ENCODE results near the gene ZNF532.
"Not testable (repeated sequence)": the region's sequence is repeated elsewhere in the genome, so short reads cannot be mapped to it uniquely, and the experiment has no call there.

The ZNF532 gene

DNA sequence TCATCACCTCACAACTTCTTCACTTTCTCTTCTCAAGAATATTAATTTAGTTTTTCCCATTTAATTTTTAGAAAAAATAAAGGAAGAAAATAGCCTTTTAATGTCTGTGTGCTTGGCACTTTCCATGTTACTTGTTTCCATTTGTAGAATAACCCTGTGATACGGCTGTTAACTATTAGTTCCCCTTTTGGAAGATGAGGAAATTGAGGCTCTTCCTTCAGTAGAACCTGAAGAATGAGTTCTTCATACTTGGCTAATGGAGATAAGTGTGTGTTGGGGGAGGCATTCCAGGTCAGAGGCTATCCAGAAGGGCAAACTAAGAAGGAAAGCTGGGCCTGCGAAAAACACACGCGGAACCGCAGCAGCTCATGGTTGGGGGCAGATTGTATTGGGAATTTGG, 38.3 kb downstream of the ZNF532 start:
- DNase-seq (ENCODE audit: low spot score) = no peak

DNA sequence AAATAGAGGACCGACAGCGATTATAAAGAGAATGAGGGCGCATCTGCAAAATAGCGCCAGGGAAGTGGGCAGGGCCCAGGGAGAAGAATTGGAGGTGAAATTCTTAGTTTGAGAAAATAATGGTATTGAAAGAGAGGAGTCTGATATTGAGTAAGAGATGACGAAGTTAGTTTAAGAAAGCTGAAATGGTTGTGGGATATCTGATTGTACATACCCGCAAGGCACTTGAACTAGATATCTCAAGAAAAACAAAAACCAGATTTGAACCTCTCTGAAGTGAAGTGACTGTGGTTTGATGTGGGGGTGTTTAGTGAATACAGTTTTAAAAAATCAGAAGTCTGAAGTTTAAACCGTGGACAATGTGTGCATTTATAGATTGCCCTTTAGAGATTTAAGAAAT, 38.9 kb downstream of the ZNF532 start:
- no peak for DNase-seq (ENCODE audit: low spot score)

DNA sequence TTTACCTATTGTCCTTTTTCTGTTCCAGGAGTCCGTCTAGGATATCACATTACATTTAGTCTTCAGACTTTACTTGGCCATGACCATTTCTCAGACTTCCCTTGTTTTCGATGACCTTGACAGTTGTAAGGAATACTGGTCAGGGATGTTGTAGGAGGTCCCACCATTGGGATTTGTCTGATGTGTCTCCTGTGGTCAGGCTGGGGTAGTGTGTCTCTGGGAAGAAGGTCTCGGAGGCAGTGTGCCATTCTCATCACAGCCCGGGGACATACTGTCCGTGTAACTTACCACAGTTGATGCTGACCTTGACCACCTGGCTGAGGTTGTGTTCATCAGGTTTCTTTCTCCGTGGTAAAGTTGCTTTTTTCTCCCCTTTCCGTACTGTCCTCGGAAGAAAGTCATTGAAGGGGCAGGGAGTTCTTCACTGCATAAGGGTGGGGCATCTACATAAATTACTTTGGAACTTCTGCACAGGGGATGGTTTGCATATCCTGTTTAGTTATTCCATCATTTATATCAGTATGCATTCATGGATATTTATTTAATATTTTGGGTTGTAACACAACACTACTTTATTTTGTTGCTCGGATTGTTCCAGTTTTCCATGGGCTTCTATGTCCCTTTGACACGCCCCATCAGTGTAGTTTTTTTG, 41.2 kb downstream of the ZNF532 start:
- no peak for DNase-seq (ENCODE audit: low spot score)

GRCh38 chr18:58908006-58908405, 43.3 kb downstream of the ZNF532 start:
- no peak for DNase-seq (ENCODE audit: low spot score)

DNA sequence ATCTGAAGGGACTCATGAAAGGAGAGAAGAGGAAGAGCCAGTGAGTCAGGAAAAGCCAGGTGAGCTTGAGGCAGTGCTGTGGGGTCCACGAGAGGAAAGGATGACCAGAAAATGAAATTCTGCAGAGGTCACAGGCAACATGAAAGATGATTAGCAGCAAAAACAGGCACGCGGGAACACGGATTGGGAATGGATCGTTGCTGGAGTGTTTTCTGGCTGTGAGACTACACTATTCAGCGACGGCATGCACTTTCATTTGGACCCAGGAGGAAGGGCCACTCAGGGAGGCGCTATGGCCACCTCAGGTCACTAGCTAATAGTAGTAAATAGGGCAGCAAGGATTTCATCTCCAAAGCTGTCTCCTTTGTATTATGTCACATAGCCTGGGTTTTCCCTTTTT, 44.8 kb downstream of the ZNF532 start:
- DNase-seq (ENCODE audit: low spot score) = no peak

- no peak for DNase-seq (ENCODE audit: low spot score)
These were observed 46.6 kb downstream of the ZNF532 start for GRCh38 chr18:58911241-58911640.

DNA sequence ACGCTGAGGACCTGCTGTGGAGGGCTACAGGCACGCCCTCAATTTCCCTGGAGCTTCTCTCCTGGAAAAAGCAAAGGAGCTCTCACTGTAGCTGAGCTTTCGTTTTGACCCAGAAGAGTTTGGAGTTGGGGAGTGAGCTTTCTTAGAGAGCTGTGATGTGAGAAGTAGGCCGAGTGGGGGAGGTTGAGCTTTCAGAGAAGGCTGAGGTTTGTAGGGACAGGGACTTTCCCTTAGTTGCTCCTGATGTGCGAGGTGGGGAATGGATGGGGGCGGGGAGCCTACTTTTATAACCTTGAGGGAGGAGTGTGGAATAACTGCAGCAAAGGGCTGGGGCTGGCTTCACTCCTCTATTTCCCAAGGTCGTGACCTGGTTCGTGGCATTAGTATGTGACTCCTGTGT, 47.1 kb downstream of the ZNF532 start:
- no peak for DNase-seq (ENCODE audit: low spot score)

- DNase-seq (ENCODE audit: low spot score) = no peak
These were observed 50.5 kb downstream of the ZNF532 start for GRCh38 chr18:58915006-58915799.

GRCh38 chr18:58915995-58916394, 51.3 kb downstream of the ZNF532 start:
- DNase-seq (ENCODE audit: low spot score) = no peak

DNA sequence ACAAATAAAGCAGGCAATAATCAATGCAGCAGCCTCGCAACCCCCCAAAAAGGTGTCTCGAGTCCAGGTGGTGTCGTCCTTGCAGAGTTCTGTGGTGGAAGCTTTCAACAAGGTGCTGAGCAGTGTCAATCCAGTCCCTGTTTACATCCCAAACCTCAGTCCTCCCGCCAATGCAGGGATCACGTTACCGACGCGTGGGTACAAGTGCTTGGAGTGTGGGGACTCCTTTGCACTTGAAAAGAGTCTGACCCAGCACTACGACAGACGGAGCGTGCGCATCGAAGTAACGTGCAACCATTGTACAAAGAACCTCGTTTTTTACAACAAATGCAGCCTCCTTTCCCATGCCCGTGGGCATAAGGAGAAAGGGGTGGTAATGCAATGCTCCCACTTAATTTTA, 55.3 kb downstream of the ZNF532 start:
- DNase-seq (ENCODE audit: low spot score) = not testable (repeated sequence)

DNA sequence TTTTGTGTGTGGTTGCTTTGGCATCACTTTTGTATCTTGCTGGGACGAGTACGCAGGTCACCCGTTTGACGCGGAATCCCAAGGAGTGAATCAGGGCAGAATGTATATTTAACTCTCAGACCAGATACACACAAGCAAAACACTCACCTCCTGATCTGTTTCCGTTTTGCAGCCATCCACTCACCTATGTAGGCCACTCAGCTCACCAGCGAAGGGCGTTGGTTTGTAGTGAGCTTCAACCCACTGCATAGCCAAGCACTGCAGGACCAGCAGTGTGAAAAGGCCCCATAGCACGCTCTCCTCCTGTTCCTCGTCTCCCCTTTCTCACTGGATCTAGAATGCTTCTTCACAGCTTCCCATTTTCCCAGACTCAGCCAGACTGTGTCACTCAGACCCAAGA, 58.3 kb downstream of the ZNF532 start:
- no peak for DNase-seq (ENCODE audit: low spot score)

DNA sequence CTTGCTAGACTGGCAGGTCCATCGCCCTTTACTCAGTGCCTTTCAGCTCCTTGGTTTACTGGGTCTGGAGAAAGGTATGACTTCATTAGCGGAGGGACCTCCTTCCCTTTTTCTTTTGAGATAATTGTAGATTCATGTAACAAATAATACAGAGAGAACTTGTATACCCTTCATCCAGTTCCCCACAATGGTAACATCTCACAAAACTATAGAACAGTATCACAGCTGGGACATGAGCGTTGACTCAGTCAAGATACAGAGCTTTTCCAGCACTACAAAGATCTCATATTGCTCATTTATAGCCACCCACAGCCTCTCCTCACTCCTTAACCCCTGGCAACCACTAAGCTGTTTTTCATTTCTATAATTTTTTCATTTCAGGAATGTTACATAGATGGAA, 59.8 kb downstream of the ZNF532 start:
- no peak for DNase-seq (ENCODE audit: low spot score)

GRCh38 chr18:58927659-58928058, 63.0 kb downstream of the ZNF532 start:
- DNase-seq (ENCODE audit: low spot score) = no peak

DNA sequence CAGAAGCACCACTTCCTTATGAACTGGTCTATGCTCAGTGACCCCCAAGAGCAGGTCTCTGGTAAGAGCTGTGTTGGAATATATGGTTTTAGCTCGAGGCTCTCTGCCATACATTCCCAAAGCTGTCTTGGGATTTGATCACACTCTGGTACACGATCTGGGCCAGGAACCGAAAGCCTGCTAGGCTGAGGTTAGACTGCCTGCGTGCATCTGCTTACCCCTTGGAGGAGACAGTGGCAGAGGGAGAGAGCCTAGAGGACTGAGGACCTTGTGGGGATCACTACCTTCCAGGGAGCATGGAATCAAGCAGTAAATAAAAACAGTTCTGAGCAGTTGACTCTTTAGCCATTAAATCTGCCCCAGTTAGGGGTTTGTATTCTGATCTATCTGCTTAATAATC, 63.7 kb downstream of the ZNF532 start:
- no peak for DNase-seq (ENCODE audit: low spot score)

- no peak for DNase-seq (ENCODE audit: low spot score)
These were observed 64.5 kb downstream of the ZNF532 start for GRCh38 chr18:58929206-58929605.

GRCh38 chr18:58934356-58934755, 69.7 kb downstream of the ZNF532 start:
- no peak for DNase-seq (ENCODE audit: low spot score)

- no peak for DNase-seq (ENCODE audit: low spot score)
These were observed 70.4 kb downstream of the ZNF532 start for GRCh38 chr18:58934933-58935577.

GRCh38 chr18:58937071-58937886, 72.6 kb downstream of the ZNF532 start:
- DNase-seq (ENCODE audit: low spot score) = no peak

DNA sequence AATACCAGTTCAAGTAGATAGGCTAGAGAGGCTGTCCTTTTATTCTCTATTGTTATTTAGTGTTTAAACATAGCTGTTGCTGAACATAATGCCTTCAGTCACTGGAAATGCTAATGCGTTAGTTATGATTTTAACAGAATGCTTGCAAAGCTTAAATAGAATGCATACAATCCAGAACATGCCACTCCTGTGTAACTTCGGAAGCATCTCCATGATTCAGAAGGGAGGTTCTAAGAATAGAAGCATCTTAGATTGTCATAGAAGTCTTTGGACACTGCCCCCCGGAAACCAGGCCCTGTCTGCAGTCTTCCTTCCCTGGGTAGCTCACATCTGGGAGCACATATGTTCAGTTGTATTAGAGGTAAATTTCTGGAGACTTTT, 73.2 kb downstream of the ZNF532 start:
- no peak for DNase-seq (ENCODE audit: low spot score)

DNA sequence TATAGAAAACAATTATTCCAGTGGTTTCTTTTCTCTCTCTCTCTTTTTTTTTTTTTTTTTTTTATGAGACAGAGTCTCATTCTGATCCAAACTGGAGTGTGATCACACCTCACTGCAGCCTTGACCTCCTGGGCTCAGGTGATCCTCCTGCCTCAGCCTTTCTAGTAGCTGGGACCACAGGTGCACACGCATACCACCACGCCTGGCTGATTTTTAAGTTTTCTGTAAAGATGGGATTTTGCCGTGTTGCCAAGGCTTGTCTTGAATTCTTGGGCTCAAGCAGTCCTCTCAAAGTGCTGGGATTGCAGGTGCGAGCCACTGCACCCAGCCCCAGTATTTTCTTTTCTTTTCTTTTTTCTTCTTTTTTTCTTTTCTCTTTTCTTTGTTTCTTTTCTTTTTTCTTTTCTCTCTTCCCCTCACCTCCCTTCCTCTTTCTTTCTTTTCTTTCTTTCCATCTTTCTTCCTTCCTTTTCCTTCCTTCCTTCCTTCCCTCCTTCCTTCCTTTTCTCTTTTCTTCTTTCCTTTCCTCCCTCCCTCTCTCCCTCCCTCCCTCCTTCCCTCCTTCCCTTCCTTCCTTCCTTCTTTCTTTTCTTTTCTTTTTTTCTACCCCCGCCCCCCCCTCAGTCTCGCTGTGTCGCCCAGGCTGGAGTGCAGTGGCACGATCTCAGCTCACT, 76.9 kb downstream of the ZNF532 start:
- DNase-seq (ENCODE audit: low spot score) = no peak

DNA sequence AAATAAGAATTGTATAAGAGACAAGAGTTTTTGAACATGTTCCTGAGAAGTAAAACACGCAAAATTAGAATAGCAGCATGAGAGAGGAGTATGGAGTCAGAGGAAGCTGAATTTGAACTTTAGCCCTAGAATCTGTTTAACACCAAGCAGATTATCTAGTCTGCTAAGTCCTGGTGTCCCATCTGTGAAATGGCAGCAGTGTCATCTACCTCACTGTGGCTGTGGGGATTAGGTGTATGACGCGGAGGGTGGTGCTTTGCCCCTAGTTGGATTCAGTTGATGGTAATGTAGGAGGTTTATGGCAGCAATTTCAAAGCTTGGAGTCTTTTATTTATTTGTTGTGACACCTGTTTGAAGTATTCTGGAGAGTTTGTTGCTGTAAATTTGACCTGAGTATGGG, 79.2 kb downstream of the ZNF532 start:
- no peak for DNase-seq (ENCODE audit: low spot score)
